HTERT RPE-1 (cell line): ENCODE results near the gene LARP6.
"Not testable (repeated sequence)": the region's sequence is repeated elsewhere in the genome, so short reads cannot be mapped to it uniquely, and the experiment has no call there.

Experiments used
- in situ Hi-C: fragments of 300-500 bp; cut with MboI; formaldehyde crosslinking; loops from 4 replicates; pipeline ENCODE4 v1.14.3; 2020; ENCODE audit warnings: low sequenced_read_pairs

Gene LARP6

GRCh38 chr15:70853973-70854665 lies at the start of gene LARP6:
Gene LARP6, minus strand, starts transcription at chr15:70854157. Its CDS starts 69 bp downstream, at chr15:70854088.
- in situ Hi-C loops, result no loop called here

- in situ Hi-C loops, result no loop called here
Observed at GRCh38 chr15:70902107-70902506, 48.1 kb upstream of the LARP6 start.

- in situ Hi-C loops, result no loop called here
Observed at GRCh38 chr15:70892912-70893560, 39.1 kb upstream of the LARP6 start.

GRCh38 chr15:70892002-70892911 lies 38.3 kb upstream of the LARP6 start, which contains the start of the genes LRRC49 and THAP10:
Gene LRRC49, plus strand, starts transcription at chr15:70892826. Its CDS starts 69 bp downstream, at chr15:70892895.
Gene THAP10, minus strand, starts transcription at chr15:70892433. Its CDS starts 161 bp downstream, at chr15:70892272.
- in situ Hi-C loops, result no loop called here

GRCh38 chr15:70882361-70882760 lies 28.4 kb upstream of the LARP6 start:
- in situ Hi-C loops, result no loop called here

GRCh38 chr15:70880781-70881180 lies 26.8 kb upstream of the LARP6 start:
- in situ Hi-C loops, result no loop called here

GRCh38 chr15:70879401-70879800 lies 25.4 kb upstream of the LARP6 start:
- in situ Hi-C loops, result no loop called here

GRCh38 chr15:70876683-70877082 lies 22.7 kb upstream of the LARP6 start:
- in situ Hi-C loops, result no loop called here

- in situ Hi-C loops, result no loop called here
Observed at GRCh38 chr15:70876011-70876410, 22.1 kb upstream of the LARP6 start.

- in situ Hi-C loops, result no loop called here
Observed at GRCh38 chr15:70875001-70875782, 21.2 kb upstream of the LARP6 start.

- in situ Hi-C loops, result no loop called here
Observed at GRCh38 chr15:70873232-70874054, 19.5 kb upstream of the LARP6 start.

- in situ Hi-C loops, result not testable (repeated sequence)
Observed at GRCh38 chr15:70871490-70871889, 17.5 kb upstream of the LARP6 start.

- in situ Hi-C loops, result no loop called here
Observed at GRCh38 chr15:70870051-70870450, 16.1 kb upstream of the LARP6 start.

GRCh38 chr15:70869346-70869745 lies 15.4 kb upstream of the LARP6 start:
- in situ Hi-C loops, result no loop called here

- in situ Hi-C loops, result no loop called here
Observed at GRCh38 chr15:70867911-70868467, 14.0 kb upstream of the LARP6 start.

GRCh38 chr15:70866982-70867641 lies 13.2 kb upstream of the LARP6 start:
- in situ Hi-C loops, result no loop called here

- in situ Hi-C loops, result no loop called here
Observed at GRCh38 chr15:70863450-70864218, 9.7 kb upstream of the LARP6 start.

GRCh38 chr15:70859998-70860397 lies 6.0 kb upstream of the LARP6 start:
- in situ Hi-C loops, result no loop called here
